ENCODE results near the gene GRAP2. TPM values are rescaled to one million over a fixed set of nuclear protein-coding genes. Genes with fewer than 3 reads are reported as not detected.

The GRAP2 gene
- total and polyA plus RNA-seq, 2 donors (not counting 3 experiments of a cell fraction or from before 2014, with no cell fraction given), result 0.04 TPM; not detected in 1

- Histone ChIP-seq H3K9me1 (replicated peaks; ENCODE audit: control insufficient read depth, extremely low read depth, insufficient read depth, low read length) (no peaks in the 10 kb centered on the region), H3K27ac (ENCODE audit: insufficient read depth, low read depth, low read length) (no peak overlapping the region), H4K20me1 (replicated peaks; ENCODE audit: control insufficient read depth, extremely low read depth, insufficient read depth, low read length) (no peaks in the 10 kb centered on the region), H2AFZ (ENCODE audit: low read depth, low read length) (no peak overlapping the region), H3K4me1 (ENCODE audit: control insufficient read depth, extremely low read depth, insufficient read depth, low read length) (no peaks in the 10 kb centered on the region), H3K4me3 (replicated peaks in 1 of 3; ENCODE audit: insufficient read depth in 1 of 3, low read depth in 1 of 3, low read length in 3 of 3) (no peak overlapping the region), H3K79me2 (ENCODE audit: control insufficient read depth, insufficient read depth, low read length) (no peaks in the 10 kb centered on the region), H3K4me2 (ENCODE audit: insufficient read depth, low read length) (no peak overlapping the region), H3K9ac (replicated peaks; ENCODE audit: extremely low read depth, insufficient read depth, low read length) (no peak overlapping the region), H3K9me3 (replicated peaks; ENCODE audit: control insufficient read depth, insufficient read depth, low read length) (no peaks in the 10 kb centered on the region), H3K36me3 (ENCODE audit: control insufficient read depth in 2 of 2, extremely low read depth in 1 of 2, insufficient read depth in 2 of 2, low read length in 2 of 2) (no peaks in the 10 kb centered on the region), H3K27me3 (ENCODE audit: control insufficient read depth in 2 of 2, insufficient read depth in 2 of 2, low read length in 2 of 2) (peaks cover 2 to 6% of the 10 kb centered on the region in 2 experiments)
- dilution Hi-C loops (cut with MboI; ENCODE audit: extremely low pct_ligation_motif_present, low sequenced_read_pairs) (no loop called here), intact Hi-C loops (cut with micrococcal nuclease) (no loop called here)
- ChIA-PET CTCF (no interaction called here), POLR2A (no interaction called here)
- no TSS peak for BruUV-seq (replicated peaks)
- TF ChIP-seq FOS (IDR thresholded peaks at IDR 0.05; ENCODE audit: borderline replicate concordance, insufficient read depth, low read length) (no peak), POLR2A (IDR thresholded peaks at IDR 0.05; ENCODE audit: low read depth, low read length) (no peak), JUN (IDR thresholded peaks at IDR 0.05; ENCODE audit: borderline replicate concordance, insufficient read depth, insufficient read length, low read depth) (no peak), CTCF (IDR thresholded peaks at IDR 0.05; ENCODE audit: extremely low read depth in 1 of 2, insufficient read depth in 1 of 2, low read depth in 1 of 2, low read length in 2 of 2) (no peak), EZH2 (IDR thresholded peaks at IDR 0.05; ENCODE audit: borderline replicate concordance, low read depth, low read length, severe bottlenecking) (no peak), POLR2AphosphoS5 (IDR thresholded peaks at IDR 0.05; ENCODE audit: insufficient read depth, low read depth, low read length) (no peak), MAX (IDR thresholded peaks at IDR 0.05; ENCODE audit: insufficient read depth, insufficient read length) (no peak), GATA2 (IDR thresholded peaks at IDR 0.05; ENCODE audit: insufficient read depth, insufficient read length, low read depth, low read length) (no peak), MYC (IDR thresholded peaks at IDR 0.05; ENCODE audit: low read depth, low read length) (no peak)
- FAIRE-seq, result no peak
- no peak for DNase-seq (ENCODE audit: low read depth, low spot score)
Measured at GRCh38 chr22:39980596-39980995, 79.7 kb downstream of the GRAP2 start.

All from endothelial cell of umbilical vein (primary cell).